ENCODE measurements around the gene CCDC40. TPM values are rescaled to one million over a fixed set of nuclear protein-coding genes. Genes with fewer than 3 reads are reported as not detected.

Gene CCDC40
- total and polyA plus RNA-seq, 2 of the 13 experiments (the other 11 are each of a cell fraction or from before 2014, with no cell fraction given) = 4.1 to 5.5 TPM

DNA sequence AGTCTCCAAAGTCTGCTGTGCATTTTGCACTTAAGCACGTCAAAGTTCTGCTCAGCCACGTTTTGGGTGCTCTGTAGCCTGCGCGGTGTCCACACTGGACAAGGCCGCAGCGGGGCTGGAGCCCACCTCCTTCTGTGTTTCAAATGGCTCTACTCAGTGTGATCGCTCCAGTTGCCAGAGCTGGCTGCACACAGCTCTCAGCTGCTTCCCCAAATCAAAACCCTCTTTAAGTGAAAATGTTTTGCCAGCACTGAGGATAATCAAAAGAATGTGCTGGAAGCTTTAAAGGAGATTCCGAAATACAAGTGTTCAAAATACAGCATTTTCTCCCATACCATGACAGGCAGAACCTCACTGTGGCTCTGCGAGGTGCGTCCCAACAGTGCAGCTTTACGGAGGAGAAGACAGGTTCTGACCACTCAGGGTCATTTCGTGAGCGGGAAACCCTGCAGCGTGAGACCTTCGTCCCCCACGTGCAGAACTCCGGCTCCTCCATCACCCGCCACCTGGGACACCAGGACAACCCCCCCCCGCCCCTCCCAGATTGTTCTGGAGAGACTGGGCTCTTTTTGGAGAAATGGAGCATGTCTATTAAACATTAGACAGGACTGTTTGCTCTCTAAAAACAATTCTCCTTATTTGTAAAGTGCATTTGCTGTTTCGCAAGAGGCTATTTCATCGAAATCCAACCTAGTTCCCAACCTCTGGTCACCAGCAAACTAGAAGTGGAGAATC, 17.4 kb upstream of the CCDC40 start (continued):
- TF ChIP-seq ZFP36L2 (CRISPR knock-in tag; IDR thresholded peaks at IDR 0.05) (no peak), HNRNPLL (IDR thresholded peaks at IDR 0.05; ENCODE audit: low read depth, low read length, poor library complexity, severe bottlenecking) (no peak), CEBPG (CRISPR knock-in tag; IDR thresholded peaks at IDR 0.05) (peak; percentile 94), BATF2 (CRISPR knock-in tag; IDR thresholded peaks at IDR 0.05) (peak; percentile 63; the same call in 1 of the 2 replicates), RBM39 (IDR thresholded peaks at IDR 0.05; ENCODE audit: low read depth, low read length, poor library complexity, severe bottlenecking) (no peak), TBX2 (CRISPR knock-in tag; IDR thresholded peaks at IDR 0.05; ENCODE audit: borderline replicate concordance) (peak; percentile 56; the same call in 1 of the 2 replicates), NCOA2 (CRISPR knock-in tag; IDR thresholded peaks at IDR 0.05) (peak; percentile 63; the same call in 1 of the 2 replicates), PRDM10 (CRISPR knock-in tag; IDR thresholded peaks at IDR 0.05; ENCODE audit: low read depth) (no peak), ZNF3 (CRISPR knock-in tag; IDR thresholded peaks at IDR 0.05) (no peak), ZNF329 (CRISPR knock-in tag; IDR thresholded peaks at IDR 0.05; ENCODE audit: low read depth) (no peak), ZNF501 (CRISPR knock-in tag; IDR thresholded peaks at IDR 0.05) (peak; percentile 58), ZNF205 (CRISPR knock-in tag; IDR thresholded peaks at IDR 0.05) (no peak), ZSCAN9 (CRISPR knock-in tag; IDR thresholded peaks at IDR 0.05; ENCODE audit: borderline replicate concordance) (peak; percentile 28; the same call in 1 of the 2 replicates), ZNF264 (CRISPR knock-in tag; IDR thresholded peaks at IDR 0.05) (no peak)
- TF ChIP-seq, protein P1, sequence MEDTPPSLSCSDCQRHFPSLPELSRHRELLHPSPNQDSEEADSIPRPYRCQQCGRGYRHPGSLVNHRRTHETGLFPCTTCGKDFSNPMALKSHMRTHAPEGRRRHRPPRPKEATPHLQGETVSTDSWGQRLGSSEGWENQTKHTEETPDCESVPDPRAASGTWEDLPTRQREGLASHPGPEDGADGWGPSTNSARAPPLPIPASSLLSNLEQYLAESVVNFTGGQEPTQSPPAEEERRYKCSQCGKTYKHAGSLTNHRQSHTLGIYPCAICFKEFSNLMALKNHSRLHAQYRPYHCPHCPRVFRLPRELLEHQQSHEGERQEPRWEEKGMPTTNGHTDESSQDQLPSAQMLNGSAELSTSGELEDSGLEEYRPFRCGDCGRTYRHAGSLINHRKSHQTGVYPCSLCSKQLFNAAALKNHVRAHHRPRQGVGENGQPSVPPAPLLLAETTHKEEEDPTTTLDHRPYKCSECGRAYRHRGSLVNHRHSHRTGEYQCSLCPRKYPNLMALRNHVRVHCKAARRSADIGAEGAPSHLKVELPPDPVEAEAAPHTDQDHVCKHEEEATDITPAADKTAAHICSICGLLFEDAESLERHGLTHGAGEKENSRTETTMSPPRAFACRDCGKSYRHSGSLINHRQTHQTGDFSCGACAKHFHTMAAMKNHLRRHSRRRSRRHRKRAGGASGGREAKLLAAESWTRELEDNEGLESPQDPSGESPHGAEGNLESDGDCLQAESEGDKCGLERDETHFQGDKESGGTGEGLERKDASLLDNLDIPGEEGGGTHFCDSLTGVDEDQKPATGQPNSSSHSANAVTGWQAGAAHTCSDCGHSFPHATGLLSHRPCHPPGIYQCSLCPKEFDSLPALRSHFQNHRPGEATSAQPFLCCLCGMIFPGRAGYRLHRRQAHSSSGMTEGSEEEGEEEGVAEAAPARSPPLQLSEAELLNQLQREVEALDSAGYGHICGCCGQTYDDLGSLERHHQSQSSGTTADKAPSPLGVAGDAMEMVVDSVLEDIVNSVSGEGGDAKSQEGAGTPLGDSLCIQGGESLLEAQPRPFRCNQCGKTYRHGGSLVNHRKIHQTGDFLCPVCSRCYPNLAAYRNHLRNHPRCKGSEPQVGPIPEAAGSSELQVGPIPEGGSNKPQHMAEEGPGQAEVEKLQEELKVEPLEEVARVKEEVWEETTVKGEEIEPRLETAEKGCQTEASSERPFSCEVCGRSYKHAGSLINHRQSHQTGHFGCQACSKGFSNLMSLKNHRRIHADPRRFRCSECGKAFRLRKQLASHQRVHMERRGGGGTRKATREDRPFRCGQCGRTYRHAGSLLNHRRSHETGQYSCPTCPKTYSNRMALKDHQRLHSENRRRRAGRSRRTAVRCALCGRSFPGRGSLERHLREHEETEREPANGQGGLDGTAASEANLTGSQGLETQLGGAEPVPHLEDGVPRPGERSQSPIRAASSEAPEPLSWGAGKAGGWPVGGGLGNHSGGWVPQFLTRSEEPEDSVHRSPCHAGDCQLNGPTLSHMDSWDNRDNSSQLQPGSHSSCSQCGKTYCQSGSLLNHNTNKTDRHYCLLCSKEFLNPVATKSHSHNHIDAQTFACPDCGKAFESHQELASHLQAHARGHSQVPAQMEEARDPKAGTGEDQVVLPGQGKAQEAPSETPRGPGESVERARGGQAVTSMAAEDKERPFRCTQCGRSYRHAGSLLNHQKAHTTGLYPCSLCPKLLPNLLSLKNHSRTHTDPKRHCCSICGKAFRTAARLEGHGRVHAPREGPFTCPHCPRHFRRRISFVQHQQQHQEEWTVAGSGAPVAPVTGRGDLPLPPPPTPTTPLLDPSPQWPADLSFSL (CRISPR knock-in tag; IDR thresholded peaks at IDR 0.05) = no peak; the same call in 1 of the 2 replicates
